ENCODE results near the gene TAOK1. TPM values are rescaled to one million over a fixed set of nuclear protein-coding genes. Genes with fewer than 3 reads are reported as not detected.

The TAOK1 gene
- total and polyA plus RNA-seq, 2 experiments from 2014 or later = 5.8 to 43.1 TPM

GRCh38 chr17:29495011-29495410 is 104.8 kb downstream of the TAOK1 start:
- no peak for TF ChIP-seq CTCF (IDR thresholded peaks at IDR 0.05; ENCODE audit: low read depth, low read length)
- Histone ChIP-seq H3K36me3 (peaks cover 71% of the 10 kb centered on the region), H3K4me1 (ENCODE audit: low read depth) (no peaks in the 10 kb centered on the region), H3K27me3 (no peaks in the 10 kb centered on the region), H3K27ac (no peak overlapping the region), H3K4me3 (no peak overlapping the region), H3K9me3 (ENCODE audit: low read depth) (no peaks in the 10 kb centered on the region)
- DNase-seq (ENCODE audit: low read depth in 1 of 2, low spot score in 1 of 2) = peak in 1 of 2 donors; percentile 17

- H3K4me3 ChIP-seq = no peak overlapping the region
- H3K27me3 ChIP-seq = no peaks in the 10 kb centered on the region
- DNase-seq (ENCODE audit: low read depth in 1 of 2, low spot score in 1 of 2) = peak in 1 of 2 donors; percentile 52
- no peak for TF ChIP-seq CTCF (IDR thresholded peaks at IDR 0.05; ENCODE audit: low read depth, low read length)
- no peaks in the 10 kb centered on the region for H3K9me3 ChIP-seq (ENCODE audit: low read depth)
- H3K4me1 ChIP-seq (ENCODE audit: low read depth) = no peaks in the 10 kb centered on the region
- H3K36me3 ChIP-seq = peaks cover 75% of the 10 kb centered on the region
- H3K27ac ChIP-seq = no peak overlapping the region
These were observed 114.5 kb downstream of the TAOK1 start for GRCh38 chr17:29504711-29505110.

- H3K27me3 ChIP-seq = no peaks in the 10 kb centered on the region
- no peak overlapping the region for H3K27ac ChIP-seq
- DNase-seq (ENCODE audit: low read depth in 1 of 2, low spot score in 1 of 2) = no peak
- H3K4me3 ChIP-seq = no peak overlapping the region
- H3K4me1 ChIP-seq (ENCODE audit: low read depth) = no peaks in the 10 kb centered on the region
- no peak for TF ChIP-seq CTCF (IDR thresholded peaks at IDR 0.05; ENCODE audit: low read depth, low read length)
- H3K9me3 ChIP-seq (ENCODE audit: low read depth) = no peaks in the 10 kb centered on the region
- H3K36me3 ChIP-seq = peaks cover 79% of the 10 kb centered on the region
These were observed 115.7 kb downstream of the TAOK1 start for GRCh38 chr17:29505836-29506235.

- TF ChIP-seq CTCF (IDR thresholded peaks at IDR 0.05; ENCODE audit: low read depth, low read length) = no peak
- H3K27ac ChIP-seq = no peak overlapping the region
- no peak for DNase-seq (ENCODE audit: low read depth in 1 of 2, low spot score in 1 of 2)
- no peak overlapping the region for H3K4me3 ChIP-seq
- H3K9me3 ChIP-seq (ENCODE audit: low read depth) = no peaks in the 10 kb centered on the region
- H3K27me3 ChIP-seq = no peaks in the 10 kb centered on the region
- H3K4me1 ChIP-seq (ENCODE audit: low read depth) = no peaks in the 10 kb centered on the region
- H3K36me3 ChIP-seq = peaks cover 63% of the 10 kb centered on the region
These were observed 120.8 kb downstream of the TAOK1 start for GRCh38 chr17:29510953-29511352.

- peak; percentile 3 to 39 for DNase-seq (ENCODE audit: low read depth in 1 of 2, low spot score in 1 of 2)
- Histone ChIP-seq H3K4me3 (no peak overlapping the region), H3K27ac (peak overlapping the region; percentile 30), H3K4me1 (ENCODE audit: low read depth) (no peaks in the 10 kb centered on the region), H3K36me3 (peaks cover 51% of the 10 kb centered on the region), H3K9me3 (ENCODE audit: low read depth) (no peaks in the 10 kb centered on the region), H3K27me3 (no peaks in the 10 kb centered on the region)
- TF ChIP-seq CTCF (IDR thresholded peaks at IDR 0.05; ENCODE audit: low read depth, low read length) = no peak
These were observed 124.6 kb downstream of the TAOK1 start for GRCh38 chr17:29514792-29515191.

- no peak for TF ChIP-seq CTCF (IDR thresholded peaks at IDR 0.05; ENCODE audit: low read depth, low read length)
- DNase-seq (ENCODE audit: low read depth in 1 of 2, low spot score in 1 of 2) = no peak
- H3K27me3 ChIP-seq = no peaks in the 10 kb centered on the region
- H3K9me3 ChIP-seq (ENCODE audit: low read depth) = no peaks in the 10 kb centered on the region
- H3K4me1 ChIP-seq (ENCODE audit: low read depth) = no peaks in the 10 kb centered on the region
- H3K27ac ChIP-seq = no peak overlapping the region
- H3K36me3 ChIP-seq = peaks cover 42% of the 10 kb centered on the region
- H3K4me3 ChIP-seq = no peak overlapping the region
These were observed 128.2 kb downstream of the TAOK1 start for GRCh38 chr17:29518359-29518758.

All from cardiac muscle cell (in vitro differentiated cells and primary cell).